ENCODE data around the gene IGFALS.
"Not testable (repeated sequence)": the region's sequence is repeated elsewhere in the genome, so short reads cannot be mapped to it uniquely, and the experiment has no call there.

IGFALS gene

DNA sequence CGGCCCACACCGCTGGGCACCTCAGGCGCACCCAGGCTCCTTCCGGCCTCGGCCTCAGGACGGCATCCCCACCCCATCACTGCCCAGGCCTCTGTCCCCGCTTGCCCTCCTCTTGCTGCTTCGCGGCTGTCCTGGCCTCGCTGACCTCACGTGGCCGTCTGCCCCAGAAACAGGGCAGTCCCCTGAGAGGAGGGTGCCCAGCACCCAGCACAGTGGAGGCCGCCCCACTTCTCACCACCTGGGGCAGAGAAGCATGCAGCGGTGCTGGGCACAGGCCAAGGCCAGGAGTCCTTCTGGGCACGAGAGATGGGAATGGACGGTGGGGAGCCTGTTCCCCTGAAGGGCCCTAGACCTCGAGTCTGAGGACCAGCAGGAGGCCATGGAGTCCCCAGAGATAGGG, 24.2 kb upstream of the IGFALS start:
- DNase-seq: no peak

GRCh38 chr16:1817276-1817589, 23.7 kb upstream of the IGFALS start:
- DNase-seq: no peak

GRCh38 chr16:1816396-1817275, 23.1 kb upstream of the IGFALS start:
- no peak for DNase-seq

GRCh38 chr16:1815461-1815860, 22.0 kb upstream of the IGFALS start:
- DNase-seq: no peak

DNA sequence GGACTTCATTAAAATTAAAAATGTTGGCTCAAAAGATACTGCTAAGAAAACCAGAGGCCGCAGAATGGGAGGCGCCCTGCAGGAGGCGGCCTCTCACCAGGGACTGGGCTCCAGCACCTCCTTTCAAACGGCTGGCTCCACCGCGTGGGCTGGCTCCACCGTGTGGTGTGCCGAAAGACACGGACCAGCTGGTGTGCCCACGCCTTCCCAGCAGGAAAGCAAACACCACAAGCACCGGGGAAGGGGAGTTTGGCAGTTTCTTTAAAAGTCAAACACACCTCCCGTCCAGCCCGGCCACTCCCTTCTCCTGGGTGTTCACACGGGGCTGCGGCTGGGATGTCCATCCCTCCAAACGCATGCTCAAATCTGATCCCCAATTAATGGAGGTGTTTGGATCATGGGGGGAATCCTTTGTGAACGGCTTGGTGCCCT, 19.2 kb upstream of the IGFALS start:
- peak; percentile 63 for DNase-seq

- DNase-seq: no peak
These were observed 17.0 kb upstream of the IGFALS start for GRCh38 chr16:1810536-1810935.

- DNase-seq: no peak
These were observed 16.6 kb upstream of the IGFALS start for GRCh38 chr16:1810106-1810505.

DNA sequence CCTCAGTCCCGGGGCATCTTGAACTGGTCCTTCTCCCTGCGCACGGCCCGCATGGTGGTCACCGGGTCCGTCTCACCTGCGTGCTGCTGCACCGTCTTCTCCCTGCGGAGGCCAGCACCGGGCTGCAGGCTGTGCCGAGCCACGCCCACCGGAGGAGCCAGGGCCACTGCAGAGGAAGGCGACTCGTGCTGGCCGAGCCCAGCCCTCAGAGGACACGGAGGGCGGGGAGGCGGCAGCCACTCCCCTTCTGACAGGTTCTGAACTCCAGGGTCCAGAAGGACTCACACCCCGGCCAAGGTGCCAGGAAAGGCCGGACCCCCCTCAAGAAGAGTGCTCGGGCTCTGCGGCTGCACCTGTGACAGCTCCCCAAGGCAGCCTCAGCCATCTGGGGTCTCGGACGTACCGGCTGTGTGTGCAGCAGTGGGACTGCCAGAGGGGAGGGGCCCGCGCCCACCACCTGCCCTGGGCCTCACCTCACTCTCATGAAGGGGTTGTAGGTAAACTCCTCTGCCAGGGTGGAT, 15.8 kb upstream of the IGFALS start:
- DNase-seq: no peak

DNA sequence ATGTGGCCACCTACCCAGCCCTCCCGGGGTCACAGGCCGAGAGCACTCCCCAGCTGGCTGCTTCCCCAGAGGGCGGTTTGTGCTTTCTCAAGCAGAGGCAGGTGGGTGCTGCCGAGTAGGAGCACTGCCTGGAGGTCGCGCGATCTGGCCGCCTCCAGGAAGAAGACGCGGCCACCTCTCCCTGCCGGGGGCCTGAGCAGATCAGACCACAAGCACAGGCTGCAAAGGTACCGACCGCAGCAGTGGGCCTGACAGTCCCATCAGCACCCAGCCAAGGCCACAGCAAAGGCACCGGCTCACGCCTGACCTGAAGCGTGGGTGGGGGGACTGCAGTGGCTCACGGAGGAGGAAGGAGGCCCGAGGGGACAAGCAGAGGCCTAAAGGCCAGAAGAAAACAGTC, 15.2 kb upstream of the IGFALS start:
- no peak for DNase-seq

- DNase-seq: no peak
These were observed 14.1 kb upstream of the IGFALS start for GRCh38 chr16:1807626-1808025.

DNA sequence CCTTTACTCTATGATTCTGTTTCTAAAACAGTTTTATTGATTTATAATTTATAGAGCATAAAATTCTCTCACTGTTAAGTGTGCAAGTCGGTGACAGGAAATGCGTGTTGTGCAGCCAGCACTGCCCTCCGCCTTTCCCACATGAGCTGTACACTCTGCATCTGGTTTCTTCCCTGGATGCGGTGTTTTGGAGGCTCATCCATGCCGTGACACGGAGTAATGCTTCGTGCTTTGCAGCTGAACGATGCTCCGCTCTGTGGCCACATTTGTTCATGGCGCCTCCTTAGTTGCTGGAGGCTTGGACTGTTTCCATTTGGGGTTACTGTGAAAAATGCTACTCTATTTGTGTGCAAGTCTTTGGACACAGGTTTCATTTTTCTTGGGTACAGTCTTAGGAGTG, 7.2 kb upstream of the IGFALS start:
- no peak for DNase-seq

DNA sequence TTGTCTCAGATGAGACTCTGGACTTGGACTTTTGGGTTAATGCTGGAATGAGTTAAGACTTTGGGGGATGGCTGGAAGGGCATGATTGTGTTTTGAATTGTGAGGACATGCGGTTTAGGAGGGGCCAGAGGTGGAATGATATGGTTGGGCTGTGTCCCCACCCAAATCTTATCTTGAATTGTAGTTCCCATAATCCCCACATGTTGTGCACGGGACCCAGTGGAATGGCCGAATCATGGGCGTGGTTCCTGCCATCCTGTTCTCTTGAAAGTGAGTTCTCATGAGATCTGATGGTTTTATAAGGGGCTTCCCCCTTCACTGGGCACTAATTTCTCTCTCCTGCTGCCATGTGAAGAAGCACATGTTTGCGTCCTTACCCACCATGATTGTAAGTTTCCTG, 5.8 kb upstream of the IGFALS start:
- DNase-seq: not testable (repeated sequence)

- no peak for DNase-seq
These were observed 1.6 kb upstream of the IGFALS start for GRCh38 chr16:1794908-1795666.

DNA sequence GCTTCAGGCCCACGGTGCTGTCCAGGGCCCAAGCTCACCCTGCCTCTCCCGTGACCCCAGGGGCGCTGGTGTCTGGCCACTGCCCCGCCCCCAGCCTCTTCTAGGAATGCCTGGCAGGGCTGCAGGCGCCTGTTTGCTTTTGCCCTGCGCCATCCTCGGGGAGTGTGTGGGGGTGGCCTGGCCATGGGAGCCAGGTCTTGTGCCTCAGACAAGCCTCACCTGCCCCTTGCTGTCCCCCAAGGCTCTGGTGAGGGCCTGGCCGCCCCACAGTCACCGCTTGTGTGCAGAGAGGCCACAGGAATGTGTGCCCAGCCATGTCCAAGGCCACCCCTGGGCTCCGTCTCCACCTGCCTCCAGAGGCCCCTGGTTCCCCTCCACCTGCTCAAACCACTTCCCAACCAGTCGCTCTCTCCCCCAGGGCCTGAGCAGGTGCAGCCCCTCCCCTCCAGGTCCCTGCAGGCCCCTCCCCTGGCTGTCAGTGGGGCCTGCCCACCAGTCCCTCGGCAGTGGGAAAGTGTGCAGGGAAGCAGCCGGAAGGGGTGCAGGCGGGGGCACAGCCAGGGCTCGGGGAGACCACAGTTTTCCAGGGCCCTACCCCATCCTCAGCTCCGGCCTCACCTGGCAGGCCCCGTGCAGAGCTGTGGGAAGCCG, 841 bp upstream of the IGFALS start:
- no peak for DNase-seq

- no peak for DNase-seq
These were observed 498 bp downstream of the IGFALS start for GRCh38 chr16:1792836-1793577.

- DNase-seq: no peak
These were observed 1.3 kb downstream of the IGFALS start for GRCh38 chr16:1791943-1792812.

- DNase-seq: no peak
These were observed 2.1 kb downstream of the IGFALS start for GRCh38 chr16:1791256-1791942.

- DNase-seq: no peak
These were observed 2.8 kb downstream of the IGFALS start for GRCh38 chr16:1790611-1791255.

DNA sequence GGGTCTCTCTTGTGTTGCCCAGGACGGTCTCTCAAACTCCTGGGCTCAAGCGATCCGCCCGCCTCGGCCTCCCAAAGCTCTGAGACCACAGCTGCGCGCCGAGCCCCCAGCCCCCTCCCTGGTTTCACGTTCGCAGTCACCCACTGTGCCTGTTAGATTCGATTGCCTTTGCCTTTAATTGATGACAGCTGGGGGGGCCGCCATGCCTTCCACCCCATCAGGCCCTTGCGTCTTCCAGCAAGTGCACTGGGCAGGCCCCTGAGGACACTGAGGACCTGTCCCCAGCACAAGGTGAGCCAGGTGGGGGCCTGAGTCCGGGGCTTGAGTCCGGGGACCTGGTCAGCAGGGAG, 3.3 kb downstream of the IGFALS start:
- no peak for DNase-seq

GRCh38 chr16:1789643-1790045, 3.9 kb downstream of the IGFALS start:
- DNase-seq: no peak

- DNase-seq: no peak
These were observed 4.8 kb downstream of the IGFALS start for GRCh38 chr16:1788708-1789100.

All from HCEC 1CT (cell line).